ENCODE results near the gene EIF4G1. TPM values are rescaled to one million over a fixed set of nuclear protein-coding genes. Genes with fewer than 3 reads are reported as not detected.

EIF4G1 gene
- total and polyA plus RNA-seq, 4 donors, result 132 to 187 (median 163) TPM

GRCh38 chr3:184360929-184361531 lies 46.6 kb downstream of the EIF4G1 start:
- peaks cover 43% of the 10 kb centered on the region for H3K36me3 ChIP-seq (ENCODE audit: control insufficient read depth, insufficient read depth, low read length)
- no peaks in the 10 kb centered on the region for H3K27me3 ChIP-seq (ENCODE audit: control insufficient read depth, insufficient read depth, low read length)
- no peak for DNase-seq (ENCODE audit: low read depth in 4 of 6, low spot score in 6 of 6)
- WGBS (ENCODE audit: insufficient coverage), result 2% methylated on average over 24 of the region's 24 CpGs
- peak overlapping the region; percentile 80 for H3K27ac ChIP-seq (ENCODE audit: low read depth, low read length)
- no peaks in the 10 kb centered on the region for H3K9me3 ChIP-seq (ENCODE audit: control insufficient read depth, insufficient read depth, low read length)
- H3K4me1 ChIP-seq (ENCODE audit: control insufficient read depth, insufficient read depth, low read length), result peaks cover 45% of the 10 kb centered on the region
- peak overlapping the region; percentile 83 for H3K4me3 ChIP-seq (ENCODE audit: low read depth, low read length)

- Histone ChIP-seq H3K9me3 (ENCODE audit: control insufficient read depth, insufficient read depth, low read length) (no peaks in the 10 kb centered on the region), H3K36me3 (ENCODE audit: control insufficient read depth, insufficient read depth, low read length) (peaks cover 42% of the 10 kb centered on the region), H3K4me1 (ENCODE audit: control insufficient read depth, insufficient read depth, low read length) (peaks cover 45% of the 10 kb centered on the region), H3K27me3 (ENCODE audit: control insufficient read depth, insufficient read depth, low read length) (no peaks in the 10 kb centered on the region), H3K27ac (ENCODE audit: low read depth, low read length) (peak within 1 kb of the TSS; percentile 99), H3K4me3 (ENCODE audit: low read depth, low read length) (peak within 1 kb of the TSS; percentile 85)
- peak in 3 of 6 donors; percentile 51 to 90 (median 76) for DNase-seq (ENCODE audit: low read depth in 4 of 6, low spot score in 6 of 6)
- under 1% methylated on average over 56 of the region's 56 CpGs for WGBS (ENCODE audit: insufficient coverage)
Observed at GRCh38 chr3:184361532-184361931, 47.1 kb downstream of the EIF4G1 start, which contains the start of the genes CLCN2 and POLR2H. CLCN2 (minus strand) TSS chr3:184361605; CDS start chr3:184361479, 126 bp downstream. POLR2H (plus strand) TSS chr3:184361710; CDS start chr3:184363493, 1,783 bp downstream.

- DNase-seq (ENCODE audit: low read depth in 4 of 6, low spot score in 6 of 6), result peak in 2 of 6 donors; percentile 79 to 84
- H3K27me3 ChIP-seq (ENCODE audit: control insufficient read depth, insufficient read depth, low read length), result no peaks in the 10 kb centered on the region
- peak overlapping the region; percentile 99 for H3K27ac ChIP-seq (ENCODE audit: low read depth, low read length)
- WGBS (ENCODE audit: insufficient coverage), result under 1% methylated on average over 31 of the region's 38 CpGs
- no peaks in the 10 kb centered on the region for H3K9me3 ChIP-seq (ENCODE audit: control insufficient read depth, insufficient read depth, low read length)
- H3K36me3 ChIP-seq (ENCODE audit: control insufficient read depth, insufficient read depth, low read length), result peaks cover 41% of the 10 kb centered on the region
- H3K4me3 ChIP-seq (ENCODE audit: low read depth, low read length), result peak overlapping the region; percentile 85
- peaks cover 45% of the 10 kb centered on the region for H3K4me1 ChIP-seq (ENCODE audit: control insufficient read depth, insufficient read depth, low read length)
Observed at GRCh38 chr3:184361932-184362667, 47.7 kb downstream of the EIF4G1 start.

- Histone ChIP-seq H3K9me3 (ENCODE audit: control insufficient read depth, insufficient read depth, low read length) (no peaks in the 10 kb centered on the region), H3K4me3 (ENCODE audit: low read depth, low read length) (peak overlapping the region; percentile 85), H3K4me1 (ENCODE audit: control insufficient read depth, insufficient read depth, low read length) (peaks cover 46% of the 10 kb centered on the region), H3K27me3 (ENCODE audit: control insufficient read depth, insufficient read depth, low read length) (no peaks in the 10 kb centered on the region), H3K36me3 (ENCODE audit: control insufficient read depth, insufficient read depth, low read length) (peaks cover 40% of the 10 kb centered on the region), H3K27ac (ENCODE audit: low read depth, low read length) (peak overlapping the region; percentile 99)
- WGBS (ENCODE audit: insufficient coverage), result 0% methylated on average over 68 of the region's 68 CpGs
- DNase-seq (ENCODE audit: low read depth in 4 of 6, low spot score in 6 of 6), result peak in 5 of 6 donors; percentile 91 to 99 (median 95)
Observed at GRCh38 chr3:184362668-184363546, 48.5 kb downstream of the EIF4G1 start.

GRCh38 chr3:184366619-184367289 lies 52.3 kb downstream of the EIF4G1 start:
- no peaks in the 10 kb centered on the region for H3K9me3 ChIP-seq (ENCODE audit: control insufficient read depth, insufficient read depth, low read length)
- no peak overlapping the region for H3K27ac ChIP-seq (ENCODE audit: low read depth, low read length)
- 100% methylated on average over 1 of the region's 5 CpGs for WGBS (ENCODE audit: insufficient coverage)
- no peak for DNase-seq (ENCODE audit: low read depth in 4 of 6, low spot score in 6 of 6)
- H3K27me3 ChIP-seq (ENCODE audit: control insufficient read depth, insufficient read depth, low read length), result no peaks in the 10 kb centered on the region
- H3K36me3 ChIP-seq (ENCODE audit: control insufficient read depth, insufficient read depth, low read length), result peaks cover 46% of the 10 kb centered on the region
- H3K4me3 ChIP-seq (ENCODE audit: low read depth, low read length), result no peak overlapping the region
- peaks cover 35% of the 10 kb centered on the region for H3K4me1 ChIP-seq (ENCODE audit: control insufficient read depth, insufficient read depth, low read length)

GRCh38 chr3:184368116-184368515 lies 53.7 kb downstream of the EIF4G1 start:
- H3K4me3 ChIP-seq (ENCODE audit: low read depth, low read length), result no peak overlapping the region
- no peak for DNase-seq (ENCODE audit: low read depth in 4 of 6, low spot score in 6 of 6)
- H3K27me3 ChIP-seq (ENCODE audit: control insufficient read depth, insufficient read depth, low read length), result no peaks in the 10 kb centered on the region
- WGBS (ENCODE audit: insufficient coverage), result 77% methylated on average over 6 of the region's 9 CpGs
- H3K9me3 ChIP-seq (ENCODE audit: control insufficient read depth, insufficient read depth, low read length), result no peaks in the 10 kb centered on the region
- H3K4me1 ChIP-seq (ENCODE audit: control insufficient read depth, insufficient read depth, low read length), result peaks cover 33% of the 10 kb centered on the region
- H3K36me3 ChIP-seq (ENCODE audit: control insufficient read depth, insufficient read depth, low read length), result peaks cover 46% of the 10 kb centered on the region
- peak overlapping the region; percentile 76 for H3K27ac ChIP-seq (ENCODE audit: low read depth, low read length)

GRCh38 chr3:184368586-184369183 lies 54.3 kb downstream of the EIF4G1 start:
- peaks cover 29% of the 10 kb centered on the region for H3K4me1 ChIP-seq (ENCODE audit: control insufficient read depth, insufficient read depth, low read length)
- WGBS (ENCODE audit: insufficient coverage), result 51% methylated on average over 3 of the region's 3 CpGs
- DNase-seq (ENCODE audit: low read depth in 4 of 6, low spot score in 6 of 6), result peak in 3 of 6 donors; percentile 46 to 85 (median 57)
- H3K27ac ChIP-seq (ENCODE audit: low read depth, low read length), result peak overlapping the region; percentile 76
- H3K4me3 ChIP-seq (ENCODE audit: low read depth, low read length), result no peak overlapping the region
- H3K9me3 ChIP-seq (ENCODE audit: control insufficient read depth, insufficient read depth, low read length), result no peaks in the 10 kb centered on the region
- no peaks in the 10 kb centered on the region for H3K27me3 ChIP-seq (ENCODE audit: control insufficient read depth, insufficient read depth, low read length)
- H3K36me3 ChIP-seq (ENCODE audit: control insufficient read depth, insufficient read depth, low read length), result peaks cover 46% of the 10 kb centered on the region

GRCh38 chr3:184371570-184372018 lies 57.2 kb downstream of the EIF4G1 start:
- Histone ChIP-seq H3K27ac (ENCODE audit: low read depth, low read length) (no peak overlapping the region), H3K36me3 (ENCODE audit: control insufficient read depth, insufficient read depth, low read length) (peaks cover 32% of the 10 kb centered on the region), H3K9me3 (ENCODE audit: control insufficient read depth, insufficient read depth, low read length) (no peaks in the 10 kb centered on the region), H3K4me1 (ENCODE audit: control insufficient read depth, insufficient read depth, low read length) (peaks cover 21% of the 10 kb centered on the region), H3K4me3 (ENCODE audit: low read depth, low read length) (no peak overlapping the region), H3K27me3 (ENCODE audit: control insufficient read depth, insufficient read depth, low read length) (no peaks in the 10 kb centered on the region)
- WGBS (ENCODE audit: insufficient coverage), result 6% methylated on average over 2 of the region's 5 CpGs
- DNase-seq (ENCODE audit: low read depth in 4 of 6, low spot score in 6 of 6), result peak in 5 of 6 donors; percentile 70 to 95 (median 76)

All from spinal cord (tissue), 10 donors.